GM11168 (cell line): Measurements from ENCODE around the gene GET4.
"Not testable (repeated sequence)": the region's sequence is repeated elsewhere in the genome, so short reads cannot be mapped to it uniquely, and the experiment has no call there.

Source experiments
- in situ Hi-C: fragments of 300-500 bp; cut with MboI; formaldehyde crosslinking; loops from one replicate; pipeline ENCODE4 v1.12.0; 2022; ENCODE audit warnings: low sequenced_read_pairs; ENCODE audit not compliant: unreplicated experiment

Gene GET4

DNA sequence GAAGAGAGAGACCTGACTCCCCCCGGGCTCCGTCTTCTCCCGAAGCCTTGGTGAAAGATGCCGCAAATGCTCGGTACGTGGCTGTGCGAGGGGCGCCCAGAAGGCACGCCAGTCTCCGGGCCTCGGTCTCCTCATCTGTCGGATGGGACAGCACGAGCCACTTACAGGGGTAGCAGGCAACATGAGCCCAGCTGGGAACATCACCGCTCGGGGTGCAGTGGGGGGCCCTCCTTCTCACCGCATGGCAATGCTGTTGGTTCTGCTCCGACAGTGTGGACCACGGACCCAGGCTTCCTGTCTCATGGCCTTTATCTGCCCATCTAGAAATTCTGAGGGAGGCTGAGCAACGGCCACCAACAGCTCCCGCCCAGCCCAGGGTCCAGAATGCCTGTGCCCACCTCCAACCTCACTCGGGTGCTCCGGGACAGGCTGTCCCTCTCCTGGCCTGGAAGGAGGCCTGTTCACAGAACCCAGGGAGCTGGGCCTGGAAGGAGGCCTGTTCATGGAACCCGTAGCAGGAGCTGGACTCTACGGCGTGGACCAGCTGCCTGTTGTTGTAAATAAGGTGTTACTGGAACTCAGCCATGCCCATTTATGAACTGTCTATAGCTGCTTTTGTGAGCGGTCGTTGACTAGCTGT is 62.3 kb downstream of the GET4 start:
- in situ Hi-C loops, result no loop called here

GRCh38 chr7:939843-940242 is 63.5 kb downstream of the GET4 start:
- in situ Hi-C loops, result no loop called here

DNA sequence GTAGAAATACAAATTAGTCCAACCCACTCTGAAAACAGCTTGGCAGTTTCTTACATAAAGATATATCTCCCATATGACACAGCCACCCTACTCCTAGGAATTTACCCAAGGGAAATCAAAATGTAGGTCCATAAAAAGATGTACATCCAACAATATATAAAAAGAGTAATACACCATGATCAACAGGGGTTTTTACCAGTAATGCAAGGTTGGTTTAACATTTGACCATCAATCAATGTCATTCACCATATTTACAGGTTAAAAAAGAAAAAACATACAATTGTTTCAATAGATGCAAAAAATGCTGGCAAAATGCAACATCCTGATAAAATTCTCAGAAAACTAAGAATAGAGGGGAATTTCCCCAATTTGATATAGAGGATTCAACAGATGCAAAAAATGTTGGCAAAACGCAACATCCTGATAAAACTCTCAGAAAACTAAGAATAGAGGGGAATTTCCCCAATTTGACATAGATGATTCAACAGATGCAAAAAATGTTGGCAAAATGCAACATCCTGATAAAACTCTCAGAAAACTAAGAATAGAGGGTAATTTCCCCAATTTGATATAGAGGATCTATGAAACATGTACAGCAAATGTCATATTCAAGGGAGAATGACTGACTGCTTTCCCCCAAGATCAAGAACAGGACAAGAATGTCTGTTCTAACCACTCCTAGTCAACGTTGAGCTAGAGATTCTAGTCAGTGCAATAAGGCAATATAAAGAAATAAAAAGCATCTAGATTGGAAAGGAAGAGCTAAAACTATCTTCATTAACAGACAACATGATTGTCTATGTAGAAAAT is 64.5 kb downstream of the GET4 start:
- in situ Hi-C loops, result no loop called here

DNA sequence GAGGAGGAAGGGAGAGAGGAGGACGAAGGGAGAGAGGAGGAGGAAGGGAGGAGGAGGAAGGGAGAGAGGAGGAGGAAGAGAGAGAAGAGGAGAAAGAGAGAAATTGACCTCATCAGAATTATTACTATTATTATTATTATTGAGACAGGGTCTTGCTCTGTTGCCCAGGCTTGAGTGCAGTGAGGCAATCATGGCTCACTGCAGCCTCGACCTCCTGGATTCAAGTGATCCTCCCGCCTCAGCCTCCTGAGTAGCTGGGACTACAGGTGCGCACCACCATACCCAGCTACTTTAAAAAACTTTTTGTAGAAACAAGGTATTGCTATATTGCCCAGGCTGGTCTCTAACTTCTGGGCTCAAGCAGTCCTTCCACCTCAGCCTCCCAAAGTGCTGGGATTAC is 67.4 kb downstream of the GET4 start:
- in situ Hi-C loops, result not testable (repeated sequence)

- in situ Hi-C loops, result no loop called here
Measured at GRCh38 chr7:944744-945143, 68.4 kb downstream of the GET4 start.

GRCh38 chr7:945147-945555 is 68.8 kb downstream of the GET4 start:
- in situ Hi-C loops, result no loop called here

- in situ Hi-C loops, result no loop called here
Measured at GRCh38 chr7:945556-946255, 69.4 kb downstream of the GET4 start.
